ENCODE results near the gene METTL8.

- TF ChIP-seq ZNF384 (IDR thresholded peaks at IDR 0.05) (no peak), TARDBP (IDR thresholded peaks at IDR 0.05) (no peak), SP1 (IDR thresholded peaks at IDR 0.05) (no peak), CTBP1 (IDR thresholded peaks at IDR 0.05; ENCODE audit: borderline replicate concordance) (no peak)
Observed at GRCh38 chr2:171389780-171390179, 44.0 kb downstream of the METTL8 start.

Measured in HEK293T (cell line).